GM10266 (cell line): ENCODE measurements around the gene ATXN1.

Source experiments
- DNase-seq: peaks from one replicate; pipeline ENCODE4 v3.0.0; 2012; ENCODE audit errors: extremely low spot score
- CTCF ChIP-seq: IDR thresholded peaks from 2 replicates; pipeline ENCODE4 v1.5.1; 2012; ENCODE audit warnings: mild to moderate bottlenecking, low read depth; ENCODE audit not compliant: control insufficient read depth, insufficient read depth; ENCODE audit errors: missing control alignments

The ATXN1 gene

GRCh38 chr6:16727996-16728395 lies 33.3 kb downstream of the ATXN1 start:
- DNase-seq, result no peak
- TF ChIP-seq CTCF, result no peak

GRCh38 chr6:16725145-16725864 lies 36.0 kb downstream of the ATXN1 start:
- TF ChIP-seq CTCF, result no peak
- DNase-seq, result no peak

- TF ChIP-seq CTCF, result no peak
- DNase-seq, result no peak
These were observed 37.4 kb downstream of the ATXN1 start for GRCh38 chr6:16723826-16724225.

GRCh38 chr6:16723402-16723801 lies 37.9 kb downstream of the ATXN1 start:
- TF ChIP-seq CTCF, result no peak
- DNase-seq, result no peak

- no peak for TF ChIP-seq CTCF
- DNase-seq, result no peak
These were observed 38.6 kb downstream of the ATXN1 start for GRCh38 chr6:16722630-16723029.

- TF ChIP-seq CTCF, result no peak
- DNase-seq, result no peak
These were observed 39.3 kb downstream of the ATXN1 start for GRCh38 chr6:16721977-16722376.

- DNase-seq, result no peak
- TF ChIP-seq CTCF, result no peak
These were observed 40.4 kb downstream of the ATXN1 start for GRCh38 chr6:16720861-16721260.
